ENCODE results near the gene MAST2.

MAST2 gene

GRCh38 chr1:45969866-45970265 lies 166.5 kb downstream of the MAST2 start:
- in situ Hi-C loops (cut with HindIII; ENCODE audit: low sequenced_read_pairs), result no loop called here
- H3K4me3 ChIP-seq (ENCODE audit: low read depth, low read length), result no peak overlapping the region
- DNase-seq (ENCODE audit: low read depth), result no peak
- no peak for TF ChIP-seq CTCF (IDR thresholded peaks at IDR 0.05; ENCODE audit: low read depth, low read length, missing control alignments)

GRCh38 chr1:45971335-45971734 lies 167.9 kb downstream of the MAST2 start:
- in situ Hi-C loops (cut with HindIII; ENCODE audit: low sequenced_read_pairs), result no loop called here
- TF ChIP-seq CTCF (IDR thresholded peaks at IDR 0.05; ENCODE audit: low read depth, low read length, missing control alignments), result no peak
- DNase-seq (ENCODE audit: low read depth), result no peak

GRCh38 chr1:45971922-45972531 lies 168.6 kb downstream of the MAST2 start:
- in situ Hi-C loops (cut with HindIII; ENCODE audit: low sequenced_read_pairs), result no loop called here
- no peak for TF ChIP-seq CTCF (IDR thresholded peaks at IDR 0.05; ENCODE audit: low read depth, low read length, missing control alignments)
- no peak overlapping the region for H3K4me3 ChIP-seq (ENCODE audit: low read depth, low read length)
- DNase-seq (ENCODE audit: low read depth), result no peak

More at GRCh38 chr1:45971335-45971734, 167.9 kb downstream of the MAST2 start:
- H3K4me3 ChIP-seq (ENCODE audit: low read depth, low read length), result no peak overlapping the region

- no peak for TF ChIP-seq CTCF (IDR thresholded peaks at IDR 0.05; ENCODE audit: low read depth, low read length, missing control alignments)
- no peak overlapping the region for H3K4me3 ChIP-seq (ENCODE audit: low read depth, low read length)
- no peak for DNase-seq (ENCODE audit: low read depth)
- in situ Hi-C loops (cut with HindIII; ENCODE audit: low sequenced_read_pairs), result no loop called here
Observed at GRCh38 chr1:45972621-45973020, 169.2 kb downstream of the MAST2 start.

GRCh38 chr1:45973121-45973520 lies 169.7 kb downstream of the MAST2 start:
- no peak for DNase-seq (ENCODE audit: low read depth)
- no peak for TF ChIP-seq CTCF (IDR thresholded peaks at IDR 0.05; ENCODE audit: low read depth, low read length, missing control alignments)
- H3K4me3 ChIP-seq (ENCODE audit: low read depth, low read length), result no peak overlapping the region
- in situ Hi-C loops (cut with HindIII; ENCODE audit: low sequenced_read_pairs), result no loop called here

GRCh38 chr1:45974541-45975269 lies 171.3 kb downstream of the MAST2 start:
- no peak for DNase-seq (ENCODE audit: low read depth)
- no peak overlapping the region for H3K4me3 ChIP-seq (ENCODE audit: low read depth, low read length)
- TF ChIP-seq CTCF (IDR thresholded peaks at IDR 0.05; ENCODE audit: low read depth, low read length, missing control alignments), result no peak
- in situ Hi-C loops (cut with HindIII; ENCODE audit: low sequenced_read_pairs), result no loop called here
